ENCODE measurements around the gene PPP1R27.
A peak's percentile ranks its signal among the peaks of the same experiment; 100 is the strongest.

The PPP1R27 gene

GRCh38 chr17:81863123-81863675 lies 28.3 kb upstream of the PPP1R27 start:
- DNase-seq = no peak

GRCh38 chr17:81860756-81861568 lies 26.1 kb upstream of the PPP1R27 start:
- DNase-seq = peak; percentile 98

- peak; percentile 88 for DNase-seq
Measured at GRCh38 chr17:81859906-81860755, 25.3 kb upstream of the PPP1R27 start, which contains the start of gene P4HB. P4HB (minus strand) TSS chr17:81860535; CDS start chr17:81860471, 64 bp downstream.

- no peak for DNase-seq
Measured at GRCh38 chr17:81858967-81859905, 24.4 kb upstream of the PPP1R27 start.

GRCh38 chr17:81858170-81858966 lies 23.5 kb upstream of the PPP1R27 start:
- no peak for DNase-seq

GRCh38 chr17:81854974-81855774 lies 20.3 kb upstream of the PPP1R27 start:
- DNase-seq = no peak

- no peak for DNase-seq
Measured at GRCh38 chr17:81852237-81852636, 17.4 kb upstream of the PPP1R27 start.

GRCh38 chr17:81851423-81851822 lies 16.6 kb upstream of the PPP1R27 start:
- DNase-seq = no peak

GRCh38 chr17:81849457-81849856 lies 14.6 kb upstream of the PPP1R27 start:
- no peak for DNase-seq

- no peak for DNase-seq
Measured at GRCh38 chr17:81846743-81847689, 12.2 kb upstream of the PPP1R27 start.

- DNase-seq = no peak
Measured at GRCh38 chr17:81845881-81846742, 11.3 kb upstream of the PPP1R27 start.

- no peak for DNase-seq
Measured at GRCh38 chr17:81845361-81845760, 10.5 kb upstream of the PPP1R27 start.

- DNase-seq = no peak
Measured at GRCh38 chr17:81844887-81845286, 10.0 kb upstream of the PPP1R27 start.

GRCh38 chr17:81844327-81844851 lies 9.5 kb upstream of the PPP1R27 start:
- DNase-seq = no peak

- no peak for DNase-seq
Measured at GRCh38 chr17:81843713-81844326, 9.0 kb upstream of the PPP1R27 start.

- no peak for DNase-seq
Measured at GRCh38 chr17:81842725-81843504, 8.1 kb upstream of the PPP1R27 start.

All from right kidney (tissue), 1 donor.